HG02884 (cell line): ENCODE results near the gene ADIPOR2.

ENCODE experiments used
- ATAC-seq: cut with Tn5 transposase; IDR thresholded peaks from one replicate; pipeline ENCODE4 v1.9.1; 2021; ENCODE audit warnings: mild to moderate bottlenecking, moderate library complexity; ENCODE audit not compliant: unreplicated experiment

Gene ADIPOR2

DNA sequence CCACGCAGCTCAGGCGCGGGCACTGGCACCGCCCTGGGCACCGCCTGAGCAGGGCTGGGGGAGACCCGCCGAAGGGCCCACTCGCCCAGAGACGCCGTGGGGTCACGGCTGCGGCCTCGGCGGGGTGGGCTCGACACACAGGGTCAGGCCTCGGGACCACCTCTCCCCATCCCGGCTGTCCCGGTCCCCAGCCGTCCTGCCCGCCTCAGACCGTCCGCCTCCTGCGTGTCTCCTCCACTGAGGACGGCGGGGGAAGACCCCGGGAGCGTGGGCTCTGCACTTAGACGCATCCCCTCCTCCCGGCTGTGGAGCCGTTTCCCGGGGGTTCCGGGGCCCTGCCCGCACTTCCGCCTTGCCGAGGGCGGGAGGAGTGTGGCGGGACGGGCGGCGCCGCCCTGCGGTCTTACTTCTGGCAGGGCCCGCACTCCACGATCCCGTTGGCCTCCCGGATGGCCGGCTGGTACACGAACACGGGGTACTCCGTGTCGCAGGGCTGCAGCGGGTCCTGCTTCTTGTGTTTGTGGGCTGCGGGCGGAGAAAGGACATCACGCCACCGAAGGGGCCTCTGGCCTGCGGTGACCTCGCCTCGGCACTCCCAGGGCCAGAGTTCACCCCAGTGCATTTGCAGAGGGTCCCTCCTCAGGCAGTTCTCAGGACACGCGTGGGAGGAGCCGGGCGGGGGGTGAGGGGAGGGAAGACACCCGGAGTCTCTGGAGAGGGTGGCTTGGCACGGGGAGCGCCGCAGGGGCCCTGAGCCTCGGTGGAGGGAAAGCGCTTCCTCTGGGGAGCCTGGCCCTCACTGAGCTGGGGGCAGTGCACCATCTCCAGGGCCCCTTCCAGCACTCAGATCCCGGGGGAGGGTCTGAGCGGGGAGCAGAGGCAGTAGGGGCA, 106.4 kb downstream of the ADIPOR2 start:
- no peak for ATAC-seq

DNA sequence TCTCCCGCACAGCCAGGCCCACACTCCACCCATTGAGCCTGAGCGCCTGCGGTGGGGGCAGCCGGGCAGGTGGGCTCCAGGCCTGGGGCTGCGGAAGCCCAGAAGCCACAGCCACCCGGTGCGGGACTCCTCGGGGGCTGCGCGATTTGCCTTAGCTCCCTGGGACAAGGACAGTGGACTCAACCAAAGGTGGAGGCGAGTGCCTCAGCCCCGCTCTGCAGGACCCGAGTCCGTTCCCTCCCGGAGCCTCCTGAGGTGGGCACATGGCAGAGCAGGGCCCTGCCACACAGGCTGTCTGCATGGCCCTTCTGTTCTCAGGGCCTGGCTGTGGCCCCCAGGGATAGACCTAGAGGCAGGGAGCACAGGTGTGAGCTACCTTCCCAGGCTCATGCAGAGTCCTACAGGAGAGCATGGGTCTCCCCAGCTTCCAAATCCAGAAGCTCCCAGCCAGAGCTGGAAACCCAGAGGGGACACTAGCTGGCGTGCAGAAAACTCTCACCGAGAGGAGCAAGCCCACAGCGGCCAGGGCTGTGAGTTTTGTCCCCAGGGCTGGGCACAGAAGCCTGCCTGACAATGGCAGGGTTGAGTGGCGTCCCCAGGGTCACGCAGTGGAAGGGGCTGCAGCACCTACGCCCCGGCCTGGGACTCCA, 107.2 kb downstream of the ADIPOR2 start:
- no peak for ATAC-seq

DNA sequence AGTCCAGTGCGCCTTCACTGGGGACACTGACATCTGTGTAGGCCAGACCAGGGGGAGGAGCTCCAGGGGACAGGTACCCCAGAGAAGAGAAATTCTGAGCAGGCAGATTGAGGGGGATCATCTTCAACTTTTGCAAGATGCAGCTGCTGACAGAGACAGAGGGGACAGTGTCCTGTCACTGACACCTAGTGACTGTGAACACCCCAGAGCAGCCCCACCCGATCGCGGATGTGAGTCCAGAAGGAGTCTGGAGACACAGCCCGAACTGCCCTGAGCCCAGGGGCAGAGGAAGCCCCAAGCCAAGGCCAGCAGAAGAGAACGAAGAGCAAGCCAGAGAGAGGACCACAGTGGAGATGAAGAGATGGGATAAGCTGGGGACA, 107.8 kb downstream of the ADIPOR2 start:
- ATAC-seq = no peak

DNA sequence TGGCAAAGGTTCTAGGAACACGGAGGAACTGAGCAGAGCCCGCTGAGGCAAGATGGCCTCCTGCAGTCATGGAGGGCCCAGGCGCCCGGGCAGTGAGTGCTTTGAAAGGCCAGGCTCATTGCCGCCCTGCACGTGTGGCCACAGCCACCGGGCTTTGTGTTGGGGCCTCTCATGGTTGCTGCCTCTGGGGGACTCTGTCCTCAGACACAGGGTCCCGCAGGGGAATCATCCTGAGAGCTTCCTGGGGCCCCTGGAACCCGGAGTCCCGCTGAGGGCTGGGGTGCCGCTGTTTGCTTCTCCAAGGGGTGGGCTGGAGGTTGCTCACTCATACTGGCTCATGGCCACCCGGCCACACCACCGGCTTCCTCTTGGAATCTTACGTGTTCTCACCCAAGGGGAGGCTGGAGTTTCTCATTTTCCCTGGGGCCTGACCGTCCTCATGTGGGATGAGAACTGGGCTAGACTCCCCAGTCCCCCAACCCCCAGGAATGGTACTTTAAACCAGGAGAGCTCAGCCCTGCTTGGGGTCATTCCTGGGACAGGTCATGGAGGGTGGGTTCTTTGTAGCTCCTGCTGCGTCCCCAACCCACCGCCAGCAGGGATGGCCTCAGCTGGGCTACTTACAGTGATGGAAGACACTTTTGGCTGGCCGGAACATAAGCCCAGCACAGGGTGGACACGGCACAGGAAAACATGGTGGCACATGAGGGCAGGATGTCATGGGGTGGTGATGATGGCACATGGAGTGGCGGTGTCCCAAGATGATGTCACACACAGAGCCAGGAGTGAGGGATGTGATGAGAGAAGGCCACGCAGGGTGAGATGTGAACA, 108.4 kb downstream of the ADIPOR2 start:
- ATAC-seq = no peak

DNA sequence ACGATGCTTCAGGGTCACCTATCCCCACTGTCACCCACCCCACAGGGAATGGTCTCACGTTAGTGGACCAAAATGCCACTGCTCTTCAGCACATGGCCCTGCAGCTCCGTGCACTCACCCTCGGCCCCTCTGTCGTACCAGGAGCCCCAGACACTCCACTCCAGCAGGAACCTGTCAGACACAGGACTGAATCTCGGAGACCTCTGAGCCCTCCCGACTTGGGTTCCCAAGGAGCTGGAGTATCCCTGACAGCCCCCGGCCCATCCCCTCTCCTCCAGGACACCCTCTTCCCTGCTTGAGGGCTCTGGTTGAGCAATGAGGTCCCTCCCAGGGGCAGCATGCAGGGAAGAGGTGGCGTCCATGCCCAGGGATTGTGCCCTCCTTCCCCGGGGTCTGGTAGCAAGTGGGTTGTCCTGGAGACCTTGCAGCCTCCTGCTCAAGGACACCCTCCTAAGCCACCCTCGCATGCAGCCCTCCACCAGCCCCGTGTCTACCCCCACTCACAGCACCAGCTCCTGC, 109.1 kb downstream of the ADIPOR2 start:
- ATAC-seq = no peak

DNA sequence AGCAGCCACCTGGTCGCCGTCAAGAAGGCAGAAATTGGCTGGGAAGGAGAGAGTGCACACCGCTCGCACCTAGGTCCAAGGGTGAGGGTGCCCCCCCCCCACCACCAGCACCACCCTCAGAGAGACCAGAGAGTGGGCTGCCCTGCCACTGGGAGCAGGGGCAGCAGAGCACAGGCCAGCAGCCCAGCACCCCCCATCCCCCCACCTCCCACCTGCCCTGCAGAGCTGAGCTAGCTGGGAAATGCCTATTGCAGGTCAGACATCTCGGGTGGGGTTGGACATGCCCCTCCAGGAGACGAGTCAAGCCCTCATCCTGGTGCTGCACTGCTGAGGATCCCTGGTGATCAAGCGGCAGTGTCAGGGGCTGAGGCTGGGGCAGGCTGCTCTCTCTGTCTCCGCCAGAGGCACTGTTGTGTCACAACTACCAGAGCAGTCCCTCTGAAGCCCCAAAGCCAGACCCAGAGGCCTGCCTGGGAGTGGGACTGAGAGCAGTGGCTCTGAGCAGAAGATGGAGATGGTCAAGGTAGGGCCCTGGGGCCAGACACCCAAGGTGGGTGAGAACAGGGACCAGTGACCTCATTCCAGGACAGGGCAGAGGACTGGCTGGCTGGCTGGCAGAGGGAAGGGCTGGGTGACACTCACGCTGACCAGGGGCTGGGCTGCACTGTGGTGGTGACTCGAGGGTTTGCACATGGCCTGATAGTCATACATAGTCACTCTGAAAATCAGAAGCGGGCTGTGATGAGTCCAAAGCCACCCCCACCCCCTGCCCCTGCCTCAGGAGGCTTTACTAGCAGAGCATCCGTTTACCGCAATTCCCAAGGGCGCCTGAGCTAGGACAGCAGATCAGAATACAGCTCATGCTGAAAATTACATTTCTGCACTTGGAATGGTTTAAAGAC, 109.8 kb downstream of the ADIPOR2 start:
- no peak for ATAC-seq

DNA sequence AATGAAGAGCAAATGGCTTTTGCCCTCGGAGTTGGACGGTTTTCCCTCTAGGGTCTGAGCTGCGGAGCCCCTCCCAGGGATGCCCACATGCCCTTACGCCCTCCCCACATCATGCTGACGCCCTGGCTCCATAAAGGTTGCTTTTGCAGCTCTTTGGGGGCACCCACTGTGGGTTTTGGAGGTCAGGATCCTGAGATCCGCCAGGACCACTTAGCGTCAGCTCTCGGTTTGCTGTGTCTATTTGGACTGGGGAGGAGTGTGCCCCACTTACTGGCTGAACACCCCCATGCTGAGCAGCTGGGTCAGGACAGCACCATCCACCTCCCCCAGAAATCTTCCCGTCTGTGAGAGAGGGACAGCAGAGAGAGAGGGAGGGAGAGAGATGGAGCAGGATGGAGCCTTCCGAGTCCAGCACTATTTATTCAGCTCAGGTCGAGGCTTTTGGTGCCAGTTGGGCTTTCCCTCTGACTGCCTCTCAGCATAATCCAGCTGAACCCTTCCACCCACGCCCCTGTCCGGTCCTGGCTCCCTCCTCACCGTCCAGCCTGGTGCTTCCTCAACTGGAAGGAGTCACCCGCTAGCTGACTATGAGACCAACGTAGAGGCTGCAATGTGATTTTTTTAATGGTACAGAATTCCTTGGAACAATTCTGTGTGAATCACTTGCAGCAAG, 110.6 kb downstream of the ADIPOR2 start:
- ATAC-seq = no peak

DNA sequence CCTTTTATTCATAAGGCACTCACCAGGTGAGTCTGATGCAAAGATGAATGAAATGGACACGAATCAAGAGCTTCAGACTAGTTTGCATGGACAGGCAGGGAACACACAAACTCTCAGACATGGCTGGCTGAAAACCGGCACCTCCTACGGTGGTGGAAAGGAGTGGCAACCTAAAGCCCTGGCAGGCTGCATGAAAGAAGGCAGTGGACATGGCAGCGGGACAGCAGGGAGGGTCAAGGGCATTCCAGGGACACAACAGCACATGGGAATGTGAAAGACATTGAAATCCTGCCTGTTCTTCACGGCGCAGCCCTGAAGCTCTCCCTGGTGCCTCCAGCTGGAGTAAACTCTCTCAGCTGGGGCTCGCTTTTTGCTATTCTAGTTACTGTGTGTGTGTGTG, 112.9 kb downstream of the ADIPOR2 start:
- ATAC-seq = no peak

DNA sequence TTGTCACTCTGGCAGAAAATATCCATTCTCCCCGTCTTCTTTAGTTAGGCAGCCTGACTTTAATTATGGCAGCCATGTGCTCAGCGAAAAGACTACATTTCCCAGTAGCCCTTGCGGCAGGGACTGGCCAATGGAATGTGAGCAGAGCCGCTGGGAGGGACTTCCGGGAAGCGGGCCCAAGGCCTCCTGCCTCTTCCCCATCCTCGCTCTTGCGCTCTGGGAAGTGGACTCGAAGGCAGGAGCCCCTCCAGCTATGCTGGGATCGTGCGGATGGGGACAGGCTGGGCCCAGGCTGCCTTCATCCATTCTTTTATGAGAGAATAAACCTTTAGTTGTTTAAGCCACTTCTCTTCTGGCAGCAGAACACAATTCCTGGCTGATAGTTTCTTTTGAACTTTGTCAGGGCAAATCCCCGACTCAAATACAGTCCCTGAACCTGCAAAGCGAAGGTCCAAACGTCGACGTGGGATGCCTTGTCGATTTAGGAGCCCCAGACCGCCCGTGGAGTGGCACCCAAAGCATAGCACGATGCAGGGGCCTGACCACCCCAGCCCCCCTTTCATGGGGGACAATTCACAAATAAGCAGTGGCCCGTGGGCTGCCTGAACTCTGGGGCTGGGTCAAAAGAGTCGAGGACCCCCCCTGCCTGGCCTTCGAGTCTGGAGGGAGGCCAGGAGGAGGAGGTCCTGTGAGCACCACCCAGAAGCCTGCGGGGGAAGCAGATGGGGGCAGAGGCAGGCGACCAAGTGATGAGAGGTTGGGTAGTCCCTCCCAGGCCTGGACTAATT, 113.9 kb downstream of the ADIPOR2 start:
- ATAC-seq = peak; percentile 84

DNA sequence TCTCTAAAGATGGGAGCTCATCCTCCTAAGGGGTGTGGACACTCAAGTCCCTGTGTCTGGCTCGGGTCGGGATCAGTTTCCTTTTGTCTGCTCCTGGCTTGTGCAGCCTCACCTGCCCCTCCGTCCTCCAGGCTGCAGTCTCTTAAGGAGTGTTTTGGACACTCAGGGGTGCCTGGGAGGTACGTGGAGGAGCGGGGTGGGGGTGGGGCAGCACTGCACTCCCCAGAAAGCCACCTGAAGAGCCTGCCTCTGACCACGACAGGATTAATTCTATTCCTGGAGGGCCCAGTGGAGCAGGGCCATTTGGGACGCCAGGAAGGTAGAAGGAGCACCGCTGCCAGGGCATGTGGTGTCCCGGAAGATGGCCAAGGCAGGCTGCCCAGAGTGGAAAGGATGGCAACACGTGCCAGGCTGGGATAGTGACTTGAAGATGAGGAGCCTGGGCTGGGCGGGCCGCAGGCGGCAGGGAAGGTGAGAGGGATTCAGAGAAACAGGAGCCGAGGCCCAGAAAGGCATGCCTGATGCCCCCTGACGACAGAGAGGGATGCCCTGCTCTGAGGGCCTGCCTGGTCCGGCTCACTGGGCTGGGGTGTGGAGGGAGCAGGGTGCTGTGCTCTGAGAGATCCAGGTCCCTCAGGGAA, 114.7 kb downstream of the ADIPOR2 start:
- no peak for ATAC-seq

DNA sequence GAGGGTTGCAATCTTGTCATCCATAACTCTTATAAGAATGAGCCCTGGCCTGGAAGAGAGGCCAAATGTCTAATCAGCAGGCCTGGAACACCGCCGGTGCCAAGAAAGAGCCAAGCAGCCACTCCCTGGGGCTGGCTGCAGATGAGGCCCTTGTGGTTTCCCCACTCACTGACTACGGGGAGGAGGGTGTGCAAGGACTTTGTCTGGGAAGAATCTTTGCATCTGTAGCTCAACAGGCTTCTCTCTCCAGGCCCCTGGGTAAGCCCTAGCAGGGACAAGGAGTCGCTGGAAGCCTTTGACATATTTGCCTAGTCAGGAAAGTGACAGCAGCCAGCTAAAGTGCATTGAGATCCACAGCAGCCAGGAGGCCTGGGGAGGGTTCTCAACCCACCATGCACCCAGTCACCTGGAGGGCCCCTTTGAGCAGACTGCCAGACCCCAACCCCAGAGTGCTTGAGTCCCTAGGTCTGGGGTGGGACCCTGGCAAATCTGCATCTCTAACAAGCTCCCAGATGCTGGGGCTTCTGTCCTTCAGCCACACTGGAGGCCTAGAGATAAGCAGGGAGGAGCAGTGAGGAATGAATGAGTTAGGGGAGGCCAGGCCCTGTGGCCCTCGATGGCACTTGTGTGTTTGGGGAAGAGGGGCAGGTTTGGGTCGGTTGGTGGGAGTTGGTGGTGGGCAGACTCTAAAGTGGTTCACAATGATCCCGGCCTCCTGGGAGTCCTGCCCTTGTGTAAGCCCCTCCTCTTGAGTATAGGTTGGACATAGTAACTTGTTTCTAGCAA, 115.6 kb downstream of the ADIPOR2 start:
- ATAC-seq = no peak

DNA sequence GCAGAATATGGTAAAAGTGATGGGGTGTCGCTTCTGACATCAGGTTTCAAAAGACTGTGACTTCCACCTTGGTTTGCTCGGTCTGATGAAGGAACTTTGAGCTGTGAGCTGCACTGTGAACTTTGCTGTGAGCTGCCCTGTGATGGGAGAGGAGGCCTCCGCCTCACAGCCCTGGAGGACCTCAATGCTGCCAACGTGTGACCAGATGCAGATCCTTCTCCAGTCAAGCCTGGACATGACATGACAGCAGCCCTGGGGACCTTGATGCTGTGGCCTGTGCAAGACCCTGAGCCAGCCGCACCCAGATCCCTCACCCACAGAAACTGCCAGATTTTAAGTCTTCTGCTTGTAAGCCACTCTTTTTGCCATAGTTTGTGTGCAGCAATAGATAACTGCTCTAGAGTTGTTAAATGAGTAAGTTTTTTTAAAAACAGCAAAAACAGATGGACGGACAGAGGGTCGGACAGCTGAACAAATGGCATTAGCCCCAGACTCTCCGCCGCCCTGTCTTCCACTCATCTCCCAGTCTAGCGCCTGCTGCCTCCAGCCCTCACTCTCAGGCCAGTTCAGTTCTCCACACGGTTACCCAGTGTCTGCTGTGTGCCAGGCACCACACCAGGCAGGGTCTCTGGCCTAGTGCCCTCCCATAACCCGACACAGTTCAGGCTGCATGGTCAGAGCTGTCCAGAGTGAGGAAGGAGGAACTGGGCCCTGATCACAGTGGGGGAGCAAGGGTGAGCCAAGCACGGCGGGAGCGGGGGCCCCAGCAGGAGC, 116.4 kb downstream of the ADIPOR2 start:
- no peak for ATAC-seq

DNA sequence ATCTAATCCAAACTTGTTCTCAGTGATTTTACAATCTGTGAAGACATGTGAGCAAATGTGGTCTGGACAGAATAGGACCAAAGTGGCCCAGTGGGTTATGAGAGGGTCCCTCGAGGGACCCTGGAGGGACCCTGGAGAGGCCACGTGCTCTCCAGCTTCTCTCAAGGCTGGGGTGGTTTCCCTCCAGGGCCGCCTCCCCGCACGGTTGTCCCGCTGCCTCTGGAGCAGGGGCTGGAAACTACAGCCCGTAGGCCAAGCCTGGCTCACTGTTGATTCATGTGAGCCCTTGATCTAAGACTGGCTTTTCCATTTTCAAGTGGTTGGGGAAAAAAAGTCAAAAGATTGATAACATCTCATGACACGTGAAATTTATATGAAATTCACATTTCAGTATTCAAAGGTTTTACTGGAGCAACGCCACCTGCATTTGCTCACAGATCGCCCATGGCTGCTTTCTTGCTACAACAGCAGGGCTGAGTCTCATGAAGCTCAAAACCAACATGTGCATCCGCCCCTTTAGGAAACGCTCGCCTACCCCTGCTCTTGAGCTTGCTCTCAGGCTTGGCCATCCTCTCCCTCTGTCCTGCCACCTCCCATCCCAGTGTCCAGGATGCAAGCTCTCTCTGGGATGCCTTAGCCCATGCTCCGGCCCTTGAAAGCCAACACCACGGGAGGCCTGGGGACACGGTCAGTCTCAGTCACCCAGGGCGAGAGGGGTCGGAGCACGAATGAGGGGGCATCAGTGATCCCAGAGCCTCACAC, 117.3 kb downstream of the ADIPOR2 start:
- no peak for ATAC-seq

DNA sequence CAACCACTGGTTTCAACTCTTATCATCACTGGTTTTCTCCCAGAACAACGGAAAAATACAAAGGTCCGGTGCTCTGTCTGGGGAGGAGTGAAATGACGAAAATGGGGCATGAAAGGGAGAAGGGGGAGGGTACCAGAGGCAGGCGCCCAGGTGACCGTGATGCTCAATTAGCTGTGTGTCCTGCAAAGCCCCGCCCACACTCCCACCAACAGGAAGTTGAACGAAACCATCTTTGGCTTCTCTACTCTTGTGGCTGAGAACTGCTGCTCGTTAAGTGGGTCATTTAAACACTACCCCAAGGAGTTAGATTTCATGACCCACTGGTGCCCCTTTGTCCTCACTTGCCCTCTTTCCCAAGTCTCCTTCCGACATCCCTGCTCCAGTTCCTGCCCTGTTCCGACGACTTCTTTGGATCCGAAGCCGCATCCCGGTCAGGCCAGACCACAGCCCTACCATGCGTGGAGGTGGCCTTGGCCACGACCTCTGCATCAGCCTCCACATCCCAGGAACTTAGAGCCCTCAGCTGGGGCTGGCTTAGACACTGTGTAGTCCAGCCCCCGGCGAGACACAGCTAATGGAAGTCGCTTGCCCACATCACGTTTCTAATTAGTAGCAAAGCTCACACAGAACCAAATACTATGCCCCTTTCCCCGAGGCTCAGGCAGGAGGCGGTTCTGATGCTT, 118.1 kb downstream of the ADIPOR2 start:
- no peak for ATAC-seq

DNA sequence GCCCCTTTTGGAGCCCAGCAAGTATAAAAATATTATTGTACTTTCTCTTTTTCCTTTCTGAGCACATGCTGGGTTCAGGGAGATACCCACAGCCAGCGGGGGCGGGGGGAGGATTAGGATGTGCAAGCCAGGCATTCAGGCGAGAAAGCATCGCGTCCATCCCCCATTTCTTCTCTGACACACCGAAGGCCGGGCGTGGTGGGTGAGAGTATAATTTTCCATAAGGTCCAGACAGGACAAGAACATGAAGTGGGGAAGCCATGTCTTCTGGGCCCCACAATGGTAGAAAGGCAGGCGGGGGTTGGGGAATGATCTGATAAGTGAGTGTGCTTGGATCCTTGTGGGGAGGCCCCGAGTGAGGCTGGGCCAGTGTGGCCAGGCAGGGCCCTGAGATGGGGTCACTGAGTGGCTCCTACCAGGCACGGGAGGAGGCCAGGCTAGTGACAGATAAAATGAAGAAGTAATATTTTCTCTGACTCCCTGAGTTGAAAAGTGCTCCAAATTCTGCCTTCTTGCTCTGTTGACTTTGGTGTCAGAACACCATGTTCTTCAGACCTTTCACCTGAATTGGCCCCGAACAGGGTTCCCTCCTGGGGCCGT, 118.8 kb downstream of the ADIPOR2 start:
- ATAC-seq = no peak
